ENCODE measurements around the gene ARSA. TPM values are rescaled to one million over a fixed set of nuclear protein-coding genes. Genes with fewer than 3 reads are reported as not detected.

The ARSA gene
- total and polyA plus RNA-seq, 2 of the 13 experiments (the other 11 are each of a cell fraction or from before 2014, with no cell fraction given), result 9.0 to 11.5 TPM

GRCh38 chr22:50627642-50628542 lies at the start of gene ARSA (continued):
- TF ChIP-seq ZNF800 (CRISPR knock-in tag; IDR thresholded peaks at IDR 0.05), result peak; percentile 89
- no peak for TF ChIP-seq GABPA (IDR thresholded peaks at IDR 0.05; ENCODE audit: low read depth, low read length)
- TF ChIP-seq GABPA (CRISPR knock-in tag; IDR thresholded peaks at IDR 0.05; ENCODE audit: low read depth), result peak; percentile 53
- TF ChIP-seq HBP1 (CRISPR knock-in tag; IDR thresholded peaks at IDR 0.05; ENCODE audit: low read depth), result peak; percentile 67; the same call in 1 of the 2 replicates
- TF ChIP-seq KDM2A (CRISPR knock-in tag; IDR thresholded peaks at IDR 0.05; ENCODE audit: borderline replicate concordance, low read depth), result peak; percentile 56; the same call in 1 of the 2 replicates

- ChIA-PET CTCF (ENCODE audit: low intra/inter-chr PET ratio, low total read pairs) (no interaction called here), POLR2A (no interaction called here)
- no peak overlapping the region for H3K4me3 ChIP-seq (replicated peaks in 1 of 3; ENCODE audit: insufficient read depth in 1 of 3, low read depth in 2 of 3, low read length in 3 of 3)
- no peaks in the 10 kb centered on the region for H3K79me2 ChIP-seq (ENCODE audit: insufficient read depth, low read length)
- BruUV-seq (replicated peaks), result no TSS peak
- intact Hi-C loops (cut with micrococcal nuclease; ENCODE audit: unreplicated experiment), result no loop called here
- no peak overlapping the region for H2AFZ ChIP-seq (ENCODE audit: low read length)
- WGBS (ENCODE audit: low lambda C conversion rate), result 76% methylated on average over 6 of the region's 10 CpGs
- H3K9me3 ChIP-seq (ENCODE audit: low read length), result no peaks in the 10 kb centered on the region
- H4K20me1 ChIP-seq (ENCODE audit: insufficient read depth, low read length), result no peaks in the 10 kb centered on the region
- 0 out of 5 replicates have a peak, but pooled peaks cover 0 to 3% of the 10 kb centered on the region in 2 experiments for H3K36me3 ChIP-seq (replicated peaks in 1 of 2; ENCODE audit: control insufficient read depth in 1 of 2, insufficient read depth in 2 of 2, low read length in 2 of 2)
- in situ Hi-C loops (cut with HindIII; ENCODE audit: extremely low pct_ligation_motif_present, low pct_unique_long_range_greater_than_20kb), result no loop called here
- H3K27ac ChIP-seq (ENCODE audit: extremely low read length, insufficient read depth, low read length), result no peak overlapping the region
- DNase-seq (ENCODE audit: low spot score), result no peak
- H3K27me3 ChIP-seq (ENCODE audit: control insufficient read depth in 1 of 2, insufficient read depth in 2 of 2, low read length in 2 of 2), result peaks cover 2 to 7% of the 10 kb centered on the region in 2 experiments; a peak in 3 of 5 replicates
- ATAC-seq, result no peak
- H3K9ac ChIP-seq (ENCODE audit: insufficient read depth, low read depth, low read length), result no peak overlapping the region
- peaks cover 43% of the 10 kb centered on the region for H3K4me1 ChIP-seq (ENCODE audit: insufficient read depth, low read length)
- FAIRE-seq, result no peak
- TF ChIP-seq TMF1 (CRISPR knock-in tag; IDR thresholded peaks at IDR 0.05; ENCODE audit: low read depth) (no peak), MIXL1 (CRISPR knock-in tag; IDR thresholded peaks at IDR 0.05) (no peak), ATF7-NPFF (CRISPR knock-in tag; IDR thresholded peaks at IDR 0.05; ENCODE audit: low read depth) (no peak), ZNF282 (IDR thresholded peaks at IDR 0.05; ENCODE audit: partially characterized antibody) (no peak), LCORL (IDR thresholded peaks at IDR 0.05) (no peak), LCORL (CRISPR knock-in tag; IDR thresholded peaks at IDR 0.05) (no peak), SMARCE1 (IDR thresholded peaks at IDR 0.05; ENCODE audit: borderline replicate concordance) (no peak), SAP130 (CRISPR knock-in tag; IDR thresholded peaks at IDR 0.05; ENCODE audit: low read depth) (no peak)
- no peak overlapping the region for H3K4me2 ChIP-seq (ENCODE audit: low read depth, low read length)
These were observed 48.9 kb upstream of the ARSA start for GRCh38 chr22:50676661-50677492.

All from HepG2 (cell line).